ENCODE results near the gene ZNF592. TPM values are rescaled to one million over a fixed set of nuclear protein-coding genes. Genes with fewer than 3 reads are reported as not detected.

The ZNF592 gene
- total RNA-seq, 4 donors from 2014 or later, result 25.6 to 47.6 (median 40.9) TPM

- Histone ChIP-seq H3K27ac (no peak overlapping the region), H3K27me3 (no peaks in the 10 kb centered on the region), H3K4me3 (no peak overlapping the region), H3K9me3 (no peaks in the 10 kb centered on the region), H3K36me3 (no peaks in the 10 kb centered on the region), H3K4me1 (no peaks in the 10 kb centered on the region)
- DNase-seq, result no peak
- TF ChIP-seq CTCF (IDR thresholded peaks at IDR 0.05), result no peak
- no peak for TF ChIP-seq POLR2A (IDR thresholded peaks at IDR 0.05)
Observed at GRCh38 chr15:84855136-84855535, 106.7 kb downstream of the ZNF592 start.

DNA sequence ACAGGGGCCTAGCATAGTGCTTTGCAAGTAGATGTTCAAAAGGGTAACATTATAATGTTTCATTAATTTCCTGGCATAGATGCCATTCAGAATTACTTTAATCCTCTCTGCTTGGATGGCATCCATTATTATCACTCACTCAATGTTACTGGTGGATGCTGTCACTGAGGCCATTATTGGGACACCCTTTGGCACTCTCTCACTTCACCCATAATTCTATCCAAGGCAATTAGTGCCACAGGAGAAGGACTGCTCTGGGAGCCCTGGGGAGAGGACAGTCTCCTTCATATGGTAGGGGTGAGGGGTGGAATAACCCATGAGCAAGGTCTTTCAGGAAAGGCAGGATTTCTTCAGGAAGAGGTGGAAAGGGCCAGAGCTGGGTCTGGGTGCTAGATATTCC lies 107.4 kb downstream of the ZNF592 start:
- Histone ChIP-seq H3K9me3 (no peaks in the 10 kb centered on the region), H3K36me3 (no peaks in the 10 kb centered on the region), H3K4me1 (no peaks in the 10 kb centered on the region), H3K27me3 (no peaks in the 10 kb centered on the region), H3K27ac (no peak overlapping the region), H3K4me3 (no peak overlapping the region)
- TF ChIP-seq CTCF (IDR thresholded peaks at IDR 0.05) (no peak), POLR2A (IDR thresholded peaks at IDR 0.05) (no peak)
- no peak for DNase-seq

Small RNA genes lying within 50 kb of the gene (small RNA-seq; reads per million reads assigned to genes)
- gene RF00402, result 0 reads per million in 2 donors

Other genes with a start within 250 kb of the ZNF592 start
- gene ZSCAN2, start 147.6 kb upstream of the ZNF592 start, total RNA-seq, result 10 to 100 TPM in 2 of 4 donors, 1 to 10 TPM in 2; 4.4 to 22.3 (median 10.2) TPM
- gene WDR73, start 94.3 kb upstream of the ZNF592 start, total RNA-seq, result 10 to 100 TPM; 17.0 to 53.6 (median 29.8) TPM
- gene NMB, start 90.4 kb upstream of the ZNF592 start, total RNA-seq, result 1 to 10 TPM in 3 of 4 donors, not detected in 1; 1.6 to 2.8 (median 2.7) TPM
- gene SEC11A, start 32.5 kb upstream of the ZNF592 start, total RNA-seq, result 10 to 100 TPM; 35.9 to 75.1 (median 61.7) TPM
- 1 to 10 TPM in 1 of 4 donors, under 1 TPM in 3; 0.18 to 7.0 (median 0.68) TPM for gene ALPK3, start 68.8 kb downstream of the ZNF592 start, total RNA-seq
- gene SLC28A1, start 136.1 kb downstream of the ZNF592 start, total RNA-seq, result 100 to 1,000 TPM in 1 of 4 donors, 10 to 100 TPM in 2, 1 to 10 TPM in 1; 4.1 to 111 (median 64.3) TPM
- gene PDE8A, start 233.3 kb downstream of the ZNF592 start, total RNA-seq, result 100 to 1,000 TPM in 1 of 4 donors, 10 to 100 TPM in 3; 69.0 to 109 (median 89.5) TPM